HL-60/S4 treated with retinoic acid at 250 ng/mL for 4 days and 3 days (cell line): ENCODE data around the gene PPP2R1A.
"Not testable (repeated sequence)": the region's sequence is repeated elsewhere in the genome, so short reads cannot be mapped to it uniquely, and the experiment has no call there.

Experiments
- in situ Hi-C: fragments of 300-500 bp; cut with MboI; formaldehyde crosslinking; loops from 2 replicates; pipeline ENCODE4 v1.7.0; 2022; ENCODE audit warnings: low sequenced_read_pairs

Gene PPP2R1A

DNA sequence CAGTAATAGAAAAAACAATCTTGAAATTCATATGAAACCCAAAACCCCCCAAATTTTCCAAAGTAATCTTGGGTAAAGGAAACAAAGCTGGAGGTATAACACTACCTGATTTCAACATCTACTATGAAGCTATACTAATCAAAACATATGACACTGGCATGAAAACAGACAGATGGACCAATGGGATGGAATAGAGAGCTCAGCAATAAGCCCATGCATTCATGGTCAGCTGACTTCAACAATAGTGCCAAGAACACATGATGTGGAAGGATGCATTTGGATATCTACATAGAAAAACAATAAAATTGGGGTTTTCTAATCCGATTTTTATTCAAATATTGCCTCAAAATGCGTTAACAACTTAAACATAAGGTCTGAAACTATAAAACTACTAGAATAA, 47.3 kb downstream of the PPP2R1A start:
- in situ Hi-C loops, result no loop called here

DNA sequence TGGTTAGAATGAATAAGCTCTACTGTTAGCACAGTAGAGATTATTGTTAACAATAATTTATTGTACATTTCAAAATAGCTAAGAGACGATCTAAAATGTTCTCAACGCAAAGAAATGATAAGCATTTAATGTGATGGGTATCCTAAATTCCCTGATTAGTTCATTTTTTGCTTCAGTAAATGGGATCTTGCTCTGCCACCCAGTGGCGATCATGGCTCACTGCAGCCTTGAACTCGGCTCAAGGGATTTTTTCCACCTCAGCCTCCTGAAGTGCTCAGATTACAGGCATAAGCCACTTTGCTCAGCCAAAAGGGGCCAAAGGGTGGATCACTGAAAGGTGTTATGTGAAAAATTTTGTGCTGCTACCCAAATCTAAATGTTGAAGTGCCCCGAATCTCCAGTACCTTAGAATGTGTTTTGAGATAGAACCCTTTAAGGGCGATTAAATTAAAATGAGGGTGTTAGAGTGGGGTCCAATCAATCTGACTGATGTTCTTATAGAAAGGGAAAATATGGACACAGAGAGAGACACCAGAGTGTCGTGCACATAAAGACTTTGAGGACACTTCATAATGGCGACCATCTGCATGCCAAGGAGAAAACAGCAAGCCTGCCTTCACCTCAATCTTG, 48.0 kb downstream of the PPP2R1A start:
- in situ Hi-C loops, result no loop called here

DNA sequence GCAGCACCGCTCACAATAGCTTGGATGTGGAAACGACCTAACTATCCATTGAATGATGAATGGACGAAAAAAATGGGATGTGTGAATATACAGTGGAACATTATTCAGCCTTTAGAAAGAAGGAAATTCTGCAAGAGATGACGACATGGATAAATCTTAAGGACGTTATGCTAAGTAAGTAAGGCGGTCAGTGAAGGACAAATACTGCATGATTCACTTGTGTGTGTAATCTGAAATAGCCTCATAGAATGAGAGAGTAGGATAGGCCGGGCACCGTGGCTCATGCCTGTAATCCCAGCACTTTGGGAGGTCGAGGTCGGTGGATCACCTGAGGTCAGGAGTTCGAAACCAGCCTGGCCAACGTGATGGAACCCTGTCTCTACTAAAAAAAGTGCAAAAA, 54.2 kb downstream of the PPP2R1A start:
- in situ Hi-C loops, result no loop called here

DNA sequence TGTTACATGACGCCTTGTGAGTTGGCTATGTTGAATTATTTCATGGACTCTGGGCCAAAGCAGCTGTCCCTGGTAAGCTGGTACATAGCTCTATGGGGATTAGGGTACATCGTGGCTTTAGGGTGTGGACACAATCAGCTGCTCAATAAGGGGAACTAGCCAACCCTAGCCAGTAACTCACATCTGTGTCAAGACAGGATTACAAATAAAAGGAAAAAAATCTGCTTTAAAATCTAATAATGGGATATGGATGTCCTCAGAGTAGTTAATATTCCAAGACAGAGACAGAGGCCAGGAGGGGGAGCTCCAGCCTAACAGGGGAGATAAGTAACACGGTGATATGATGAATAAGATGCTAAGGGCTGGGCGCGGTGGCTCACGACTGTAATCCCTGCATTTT, 58.4 kb downstream of the PPP2R1A start:
- in situ Hi-C loops, result no loop called here

DNA sequence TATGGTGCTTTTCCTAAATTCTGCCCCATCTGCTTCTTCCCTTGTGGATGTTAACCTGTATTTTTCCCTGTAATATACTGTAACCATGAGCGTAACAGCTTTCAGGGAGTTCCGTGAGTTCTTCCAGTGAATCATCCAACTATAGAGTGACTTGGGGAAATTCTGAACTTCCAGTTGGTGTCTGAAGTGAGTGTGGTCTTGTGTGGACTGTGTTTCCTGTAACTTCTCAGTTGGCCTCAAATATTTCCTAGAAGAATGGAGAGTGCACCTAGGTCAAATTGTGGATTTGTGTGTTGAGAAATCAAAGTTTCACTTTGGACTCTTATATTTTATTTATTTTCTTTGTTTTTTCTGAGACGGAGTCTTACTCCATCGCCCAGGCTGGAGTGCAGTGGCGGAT, 68.6 kb downstream of the PPP2R1A start:
- in situ Hi-C loops, result no loop called here

DNA sequence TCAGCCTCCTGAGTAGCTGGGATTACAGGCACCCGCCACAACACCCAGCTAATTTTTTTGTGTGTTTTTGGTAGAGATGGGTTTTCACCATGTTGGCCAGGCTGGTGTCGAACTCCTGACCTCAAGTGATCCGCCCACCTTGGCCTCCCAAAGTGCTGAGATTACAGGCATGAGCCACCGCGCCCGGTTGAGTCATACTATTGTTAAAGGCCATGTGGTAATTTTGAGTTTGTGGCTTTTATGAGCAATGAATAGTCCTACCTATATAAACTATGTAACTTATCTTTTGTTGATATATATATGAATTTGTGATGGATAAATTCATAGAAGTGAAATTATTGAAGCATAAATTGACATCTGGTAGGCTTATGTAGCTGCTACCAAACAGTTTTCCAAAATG, 75.7 kb downstream of the PPP2R1A start:
- in situ Hi-C loops, result not testable (repeated sequence)

DNA sequence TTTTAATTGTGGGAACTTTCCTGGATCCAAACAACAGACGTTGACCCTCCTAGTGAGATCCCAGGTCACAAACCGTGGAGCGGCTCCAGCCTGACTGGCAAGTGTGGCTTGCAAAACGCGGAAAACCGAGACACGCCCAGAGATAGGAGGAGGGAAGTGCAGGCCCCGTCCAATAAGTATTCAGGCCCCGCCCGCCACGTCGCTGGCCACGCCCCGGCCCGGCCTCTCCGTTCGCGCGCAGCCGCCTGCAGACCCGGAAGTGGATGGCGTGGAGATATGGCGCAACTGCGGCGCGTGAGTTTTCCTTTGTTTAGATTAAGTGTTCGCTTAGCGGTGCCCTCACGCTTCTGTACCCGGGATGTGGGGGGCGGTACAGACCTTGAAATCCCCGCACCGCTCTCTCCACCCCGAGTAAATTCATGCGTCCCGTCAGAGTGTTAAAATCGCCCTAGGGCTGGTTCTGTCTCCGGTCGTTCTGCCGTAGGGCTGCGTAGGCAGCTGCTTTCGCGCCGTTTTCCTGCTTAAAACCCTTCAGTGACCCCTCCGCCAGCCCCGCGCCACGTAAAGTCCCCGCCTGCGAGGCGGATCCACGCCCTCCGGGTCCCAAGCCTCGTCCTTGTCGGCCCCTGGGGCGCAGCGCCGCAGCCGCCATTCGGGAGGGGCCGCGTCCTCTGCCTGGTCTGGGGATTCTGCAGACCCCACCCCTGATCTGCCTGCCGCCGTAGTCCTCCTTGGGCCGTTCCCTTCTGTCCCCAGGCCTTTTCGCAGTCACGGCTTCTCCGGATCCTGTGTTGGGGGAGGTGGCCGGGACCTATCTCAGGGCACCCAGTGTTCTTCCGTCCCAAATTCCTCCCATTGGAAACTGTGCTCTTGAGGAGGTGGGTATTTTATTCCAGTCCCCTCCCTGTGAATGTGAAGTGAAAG, 79.7 kb downstream of the PPP2R1A start, which contains the start of gene ZNF766:
TSS of gene ZNF766 (plus strand) at position 250 of the 924 bp plus-strand sequence. CDS start at position 277, 27 bp downstream.
- in situ Hi-C loops, result no loop called here

DNA sequence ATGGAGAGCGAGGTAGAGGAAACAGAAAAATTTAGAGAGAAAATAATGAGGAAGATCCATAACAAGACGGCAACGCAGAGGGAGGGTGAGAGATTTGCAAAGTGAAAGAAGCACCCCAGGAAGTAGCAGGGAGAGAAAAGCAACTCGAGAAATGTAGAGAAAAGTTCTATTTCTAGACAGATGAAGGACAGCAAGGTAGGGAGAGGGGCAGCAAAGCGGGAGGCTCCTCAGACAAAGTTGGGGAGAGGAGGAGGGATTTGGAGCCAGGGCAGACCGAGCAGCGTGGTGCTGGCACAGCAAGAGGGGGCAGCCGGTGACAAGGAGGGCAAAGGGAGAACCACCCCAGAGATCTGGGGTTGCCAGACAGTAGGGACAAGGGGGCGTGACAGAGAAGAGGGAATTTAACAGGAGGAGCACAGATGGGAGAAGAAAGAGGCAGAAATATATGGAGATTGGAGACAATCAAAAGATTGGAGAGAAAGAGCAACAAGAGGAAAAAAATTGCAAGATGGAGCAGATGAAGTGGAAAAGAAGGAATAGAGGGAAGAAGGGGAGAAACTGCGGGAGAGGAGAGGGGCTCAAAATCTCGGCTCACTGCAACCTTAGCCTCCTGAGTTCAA, 80.5 kb downstream of the PPP2R1A start:
- in situ Hi-C loops, result no loop called here

DNA sequence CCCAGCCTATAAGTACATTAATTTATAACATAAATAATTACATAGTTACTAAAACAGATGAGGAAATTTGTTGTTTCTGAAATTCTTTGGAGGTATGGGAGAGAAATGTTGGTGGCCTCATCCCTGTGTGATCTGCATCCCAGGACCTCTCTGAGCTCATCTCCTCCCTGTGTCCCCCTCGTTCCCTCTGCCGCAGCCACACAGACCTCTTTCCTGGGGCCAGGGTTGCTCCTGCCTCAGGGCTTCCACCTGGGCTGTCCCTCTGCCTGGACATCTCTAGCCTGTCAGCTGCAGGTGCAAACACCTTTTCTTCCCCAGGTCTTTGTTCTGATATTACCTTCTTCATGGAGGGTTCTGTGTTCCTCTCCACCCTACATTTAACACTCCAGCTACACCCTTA, 83.4 kb downstream of the PPP2R1A start:
- in situ Hi-C loops, result no loop called here

DNA sequence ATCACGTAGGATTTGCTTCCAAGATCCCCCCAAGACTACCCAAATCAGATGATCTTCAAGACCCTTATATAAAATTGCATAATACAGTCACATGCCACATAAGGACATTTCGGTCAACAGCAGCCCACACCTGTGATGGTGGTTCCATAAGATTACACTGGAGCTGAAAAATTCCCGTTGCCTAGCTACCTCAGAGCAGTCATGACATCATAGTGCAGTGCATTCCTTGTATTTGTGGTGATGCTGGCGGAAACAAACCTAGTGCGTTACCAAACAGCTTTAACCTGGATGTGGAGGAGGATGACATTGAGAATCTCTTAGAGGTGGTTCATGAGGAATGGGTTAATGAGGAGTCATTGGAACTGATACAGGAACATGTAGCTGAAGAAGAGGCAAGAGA, 84.3 kb downstream of the PPP2R1A start:
- in situ Hi-C loops, result no loop called here

DNA sequence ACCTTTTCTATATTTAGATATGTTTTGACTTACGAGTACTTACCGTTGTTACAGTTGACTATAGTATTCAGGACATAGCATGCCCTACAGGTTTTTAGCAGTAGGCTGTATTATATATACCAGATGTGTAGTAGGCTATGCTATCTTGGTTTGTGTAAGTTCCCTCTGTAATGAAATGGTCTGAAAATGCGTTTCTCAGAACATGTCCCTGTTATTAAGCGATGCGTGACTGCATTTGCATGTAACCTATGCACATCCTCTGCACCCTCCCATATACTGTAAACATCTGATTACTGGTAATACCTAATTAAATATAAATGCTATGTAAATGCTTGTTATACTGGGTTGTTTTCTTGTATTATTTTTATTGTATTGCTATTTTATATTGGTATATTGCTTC, 86.1 kb downstream of the PPP2R1A start:
- in situ Hi-C loops, result no loop called here

DNA sequence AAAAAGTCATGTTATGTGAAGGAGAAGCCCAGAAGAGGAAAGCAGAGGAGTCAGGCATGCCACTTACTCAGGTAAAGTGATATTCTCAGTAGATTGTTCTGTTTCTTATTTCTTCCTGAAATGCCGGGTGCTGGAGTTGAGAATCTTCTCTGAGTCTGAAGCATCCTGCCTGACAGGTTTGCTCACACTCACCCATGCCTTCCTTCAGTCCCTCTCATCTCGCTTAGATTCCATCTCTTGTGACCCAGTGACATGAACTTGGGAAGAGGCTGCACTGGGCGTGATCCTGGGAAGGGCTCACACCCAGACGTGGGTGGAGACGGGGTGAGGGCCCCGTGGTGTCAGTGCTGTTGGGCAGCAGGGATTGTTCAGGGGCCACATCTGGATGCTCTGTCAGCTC, 87.6 kb downstream of the PPP2R1A start:
- in situ Hi-C loops, result no loop called here
